ENCODE data around the gene ZXDC. TPM values are rescaled to one million over a fixed set of nuclear protein-coding genes. Genes with fewer than 3 reads are reported as not detected.

ZXDC gene
- total RNA-seq, 4 donors from 2014 or later: 22.7 to 47.0 (median 27.9) TPM

GRCh38 chr3:126500016-126500415 lies 24.3 kb upstream of the ZXDC start:
- DNase-seq (ENCODE audit: low spot score) (no peak), ATAC-seq (ENCODE audit: low FRiP score) (no peak)
- TF ChIP-seq CTCF (IDR thresholded peaks at IDR 0.05): no peak

- no peak for TF ChIP-seq CTCF (IDR thresholded peaks at IDR 0.05)
- DNase-seq (ENCODE audit: low spot score) (no peak), ATAC-seq (ENCODE audit: low FRiP score) (no peak)
Observed at GRCh38 chr3:126499401-126499800, 23.7 kb upstream of the ZXDC start.

- ATAC-seq (ENCODE audit: low FRiP score) (no peak), DNase-seq (ENCODE audit: low spot score) (no peak)
- no peak for TF ChIP-seq CTCF (IDR thresholded peaks at IDR 0.05)
Observed at GRCh38 chr3:126498929-126499328, 23.2 kb upstream of the ZXDC start.

GRCh38 chr3:126498461-126498860 lies 22.8 kb upstream of the ZXDC start:
- no peak for DNase-seq (ENCODE audit: low spot score)

GRCh38 chr3:126497956-126498355 lies 22.3 kb upstream of the ZXDC start:
- no peak for DNase-seq (ENCODE audit: low spot score)
- ATAC-seq (ENCODE audit: low FRiP score): no peak
- no peak for TF ChIP-seq CTCF (IDR thresholded peaks at IDR 0.05)

More at GRCh38 chr3:126498461-126498860, 22.8 kb upstream of the ZXDC start:
- ATAC-seq (ENCODE audit: low FRiP score): no peak
- TF ChIP-seq CTCF (IDR thresholded peaks at IDR 0.05): no peak

GRCh38 chr3:126496894-126497850 lies 21.5 kb upstream of the ZXDC start:
- ATAC-seq (ENCODE audit: low FRiP score) (no peak), DNase-seq (ENCODE audit: low spot score) (no peak)
- no peak for TF ChIP-seq CTCF (IDR thresholded peaks at IDR 0.05)

- ATAC-seq (ENCODE audit: low FRiP score) (no peak), DNase-seq (ENCODE audit: low spot score) (no peak)
- TF ChIP-seq CTCF (IDR thresholded peaks at IDR 0.05): no peak
Observed at GRCh38 chr3:126495786-126496185, 20.1 kb upstream of the ZXDC start.

Data from omental fat pad (tissue), 4 donors.